GM19238 (cell line): ENCODE results near the gene ARHGAP6.

ENCODE experiments used
- DNase-seq: peaks from one replicate; pipeline ENCODE4 v3.0.0; 2011; ENCODE audit warnings: low spot score; ENCODE audit not compliant: insufficient read length

Gene ARHGAP6

DNA sequence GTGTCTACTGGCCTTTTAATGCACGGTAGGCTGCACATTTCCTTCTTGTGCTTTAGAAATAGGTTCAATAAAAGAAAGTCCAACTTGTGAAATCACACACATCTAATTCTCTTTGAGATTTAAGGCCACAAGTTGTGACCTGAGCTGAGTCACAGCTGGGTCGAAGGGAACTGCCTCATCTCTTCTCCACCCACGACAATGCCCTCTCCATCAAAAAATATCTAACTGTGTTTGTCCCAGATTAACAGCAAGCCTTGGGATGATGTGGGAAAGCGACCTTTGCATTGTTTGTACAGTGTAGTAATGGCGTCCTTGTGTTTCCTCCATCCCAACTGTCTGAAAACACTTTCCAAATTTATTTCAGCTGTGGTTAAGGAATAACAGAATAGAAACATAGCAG, 203.6 kb downstream of the ARHGAP6 start:
- no peak for DNase-seq

DNA sequence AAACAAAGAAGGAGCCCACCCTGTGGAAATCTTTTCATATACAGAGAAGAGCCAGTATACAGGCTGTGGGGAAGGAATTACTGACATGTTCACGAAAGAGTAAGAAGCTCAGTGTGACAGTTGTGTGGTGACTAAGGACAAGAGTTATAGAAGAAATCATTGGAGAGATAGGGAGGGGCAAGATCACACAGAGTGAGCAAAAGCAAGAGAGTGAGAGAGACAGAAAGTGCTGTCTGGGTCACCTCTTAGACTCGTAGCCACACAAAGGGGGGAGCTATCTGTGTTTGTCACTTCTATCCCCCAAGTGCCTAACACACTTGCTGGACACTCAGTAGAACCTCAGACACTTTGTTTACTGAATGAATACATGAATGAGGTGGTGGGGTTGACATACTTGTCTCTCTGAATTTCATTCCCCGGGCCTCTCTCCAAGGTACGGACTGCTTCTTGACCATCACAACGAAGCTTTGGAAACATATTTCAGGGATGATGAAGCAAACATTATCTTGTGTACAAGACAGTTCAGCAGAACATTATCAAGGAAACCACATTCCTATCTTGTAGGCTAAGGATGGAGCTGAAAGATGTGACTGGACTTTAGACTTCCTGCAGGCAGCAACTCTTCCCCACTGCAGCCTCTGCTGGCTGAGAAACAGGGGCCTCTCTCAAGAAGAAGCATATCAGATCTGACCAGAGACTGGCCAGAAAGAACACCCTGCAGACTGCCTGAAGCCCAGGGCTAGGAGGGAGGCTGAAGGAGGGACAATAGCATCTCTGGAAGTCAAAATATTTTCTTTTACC, 204.3 kb downstream of the ARHGAP6 start:
- DNase-seq = no peak

DNA sequence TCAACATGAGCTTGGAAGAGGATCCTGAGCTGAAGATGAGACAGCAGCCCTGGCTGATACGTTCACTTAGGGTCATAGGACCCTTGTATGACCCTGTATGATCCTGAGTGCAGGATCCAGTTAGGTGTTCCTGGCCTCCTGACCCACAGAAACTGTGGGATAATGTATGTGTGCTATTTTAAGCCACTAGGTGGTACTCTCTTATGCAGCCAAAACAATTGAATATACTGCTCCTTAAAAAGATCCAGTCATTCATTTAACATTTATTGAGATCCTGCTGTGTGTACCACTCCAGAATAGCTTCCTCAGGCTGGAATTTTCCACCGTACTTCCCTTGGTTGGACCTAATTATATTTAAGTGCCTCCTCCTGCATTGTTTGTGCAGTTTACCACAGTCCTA, 205.4 kb downstream of the ARHGAP6 start:
- DNase-seq = no peak

DNA sequence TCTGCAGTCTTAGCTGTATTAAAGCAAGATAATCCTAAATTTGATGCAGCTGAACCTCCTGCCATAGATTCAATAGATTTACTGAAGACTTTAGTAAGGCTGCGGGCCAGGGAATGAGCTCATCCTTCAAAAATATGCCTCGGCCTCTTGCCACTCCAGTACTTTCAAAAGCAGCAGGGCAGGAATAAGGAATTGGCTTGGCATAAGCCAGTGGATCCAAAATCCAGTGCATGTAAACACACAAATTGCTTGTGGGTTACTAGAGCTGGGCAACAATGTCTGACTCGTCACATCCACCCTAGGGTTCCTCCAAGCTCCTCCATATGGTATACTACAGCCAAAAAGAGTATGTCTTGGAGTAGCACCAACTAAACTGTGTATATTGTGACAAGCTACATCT, 207.6 kb downstream of the ARHGAP6 start:
- DNase-seq = no peak

DNA sequence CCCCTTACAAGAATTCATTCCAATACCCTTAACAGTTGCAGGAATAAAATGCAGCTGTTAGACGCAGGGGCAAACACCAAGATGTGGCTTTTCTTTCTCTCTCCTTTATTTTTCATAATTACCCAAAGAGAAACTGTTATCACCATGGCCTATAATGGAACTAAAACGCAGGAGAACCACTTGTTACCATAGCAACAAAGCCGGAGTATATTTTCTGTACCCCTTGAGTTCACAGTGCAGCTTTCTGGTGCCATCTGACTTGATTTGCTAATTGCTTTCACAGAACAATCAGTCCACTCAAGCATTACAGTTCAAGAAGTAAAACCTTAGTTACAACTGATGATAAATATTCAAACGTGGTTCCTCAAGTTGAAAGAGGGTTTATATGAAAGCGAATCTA, 214.6 kb downstream of the ARHGAP6 start:
- no peak for DNase-seq

DNA sequence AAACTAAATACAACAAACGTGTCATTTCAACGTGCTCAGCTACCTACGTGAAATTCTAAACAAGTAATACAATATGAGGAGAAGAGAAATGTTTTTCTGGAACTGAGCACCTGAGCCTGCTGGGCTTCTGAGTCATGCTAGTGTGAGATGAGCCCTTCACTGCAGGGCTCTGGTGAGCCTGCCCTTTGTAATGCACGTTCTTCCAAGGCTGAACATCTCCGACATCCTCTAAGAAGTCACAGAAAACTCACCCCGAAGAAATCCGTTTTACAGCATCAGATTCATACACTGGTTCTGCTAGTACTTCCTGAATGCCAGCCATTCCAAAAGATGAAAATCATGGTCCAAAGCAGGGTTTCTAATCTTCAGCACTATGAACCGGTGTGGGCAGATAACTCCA, 215.4 kb downstream of the ARHGAP6 start:
- DNase-seq = no peak

DNA sequence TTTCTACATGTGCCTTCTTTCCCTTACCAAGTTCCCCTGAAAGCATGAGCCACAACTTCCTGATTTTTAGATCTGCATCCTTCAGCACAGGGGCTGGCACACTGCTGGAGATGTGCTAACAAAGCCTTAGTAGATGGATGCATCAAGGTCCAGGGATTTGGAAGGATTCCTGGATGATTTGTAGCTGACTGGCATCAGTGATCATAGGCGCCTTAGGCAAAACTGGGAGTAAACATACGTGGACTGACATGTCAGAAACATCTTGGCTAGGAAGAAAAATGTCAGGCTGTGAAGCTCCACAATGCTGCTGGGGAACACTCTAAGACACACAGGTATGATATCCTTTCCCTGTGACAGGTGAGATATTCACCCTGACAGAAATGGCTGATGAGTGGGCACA, 216.1 kb downstream of the ARHGAP6 start:
- no peak for DNase-seq

DNA sequence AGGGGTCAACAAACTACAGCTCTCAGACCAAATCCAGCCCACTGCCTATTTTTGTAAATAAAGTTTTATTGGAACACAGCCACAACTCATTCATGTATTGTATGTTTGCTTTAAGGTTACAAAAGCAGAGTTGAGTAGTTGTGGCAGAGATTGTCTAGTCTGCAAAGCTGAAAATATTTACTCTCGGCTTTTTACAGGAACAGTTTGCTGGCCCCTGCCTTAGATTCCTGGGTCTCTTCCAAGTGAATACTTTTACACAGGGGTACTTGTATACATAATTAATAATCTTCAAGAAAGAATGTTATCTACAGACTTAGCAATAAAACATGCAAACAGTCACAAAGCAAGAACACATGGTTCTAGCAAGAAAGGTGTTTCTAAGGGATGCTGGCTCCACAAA, 218.3 kb downstream of the ARHGAP6 start:
- DNase-seq = no peak

DNA sequence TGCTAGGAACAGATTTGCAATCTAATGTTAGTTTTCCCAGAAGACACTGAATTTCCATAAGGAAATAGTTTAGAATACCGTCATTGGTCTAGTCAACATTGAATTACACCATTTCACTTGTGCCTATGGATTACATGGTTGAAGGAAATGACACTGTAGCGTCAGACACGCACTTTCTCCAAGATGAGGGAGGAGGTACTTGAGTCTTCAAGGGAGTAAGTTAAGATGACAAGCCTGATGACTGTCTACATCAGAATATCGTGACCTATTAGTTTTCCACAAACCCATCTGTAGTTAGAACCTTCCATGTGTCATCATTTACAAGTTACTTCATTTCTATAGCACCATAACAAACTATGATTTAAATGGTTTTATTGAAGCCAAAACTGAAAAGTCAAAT, 218.8 kb downstream of the ARHGAP6 start:
- DNase-seq = no peak

DNA sequence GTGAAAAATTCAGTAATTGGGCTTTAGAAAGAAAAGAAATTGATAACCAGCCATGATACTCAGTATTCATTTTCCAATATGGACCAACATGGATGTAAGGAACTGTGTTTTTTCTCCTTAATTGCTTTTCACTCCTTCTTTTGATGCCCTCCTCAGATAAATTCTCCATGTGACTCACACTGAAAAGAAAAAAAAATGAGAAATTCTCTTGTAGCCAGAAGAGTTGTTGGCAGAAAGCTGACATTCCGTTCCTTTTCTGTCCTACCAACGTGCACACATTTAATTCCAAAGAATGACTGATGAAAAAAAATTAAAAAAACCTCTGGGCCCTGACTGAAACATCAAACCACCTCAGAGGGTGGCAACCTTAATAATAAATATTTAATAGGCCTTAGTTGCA, 219.4 kb downstream of the ARHGAP6 start:
- DNase-seq = no peak

DNA sequence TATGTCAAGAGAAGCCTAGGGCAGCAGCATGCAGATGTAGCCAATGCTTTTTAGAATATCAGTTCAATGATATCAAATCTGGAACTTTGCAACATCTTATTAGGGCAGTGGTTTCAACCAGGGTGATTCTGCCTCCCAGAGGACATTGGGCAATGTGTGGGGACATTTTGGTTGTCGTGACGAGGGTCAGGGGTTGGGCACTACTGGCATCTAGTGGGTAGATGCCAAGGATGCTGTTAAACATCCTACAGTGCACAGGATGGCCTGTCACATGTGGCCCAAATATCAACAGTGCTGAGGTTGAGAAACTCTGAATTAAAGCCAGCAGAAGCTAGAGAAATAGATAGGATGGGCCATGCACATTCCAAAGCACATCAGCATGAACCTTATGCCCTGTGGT, 220.2 kb downstream of the ARHGAP6 start:
- no peak for DNase-seq

DNA sequence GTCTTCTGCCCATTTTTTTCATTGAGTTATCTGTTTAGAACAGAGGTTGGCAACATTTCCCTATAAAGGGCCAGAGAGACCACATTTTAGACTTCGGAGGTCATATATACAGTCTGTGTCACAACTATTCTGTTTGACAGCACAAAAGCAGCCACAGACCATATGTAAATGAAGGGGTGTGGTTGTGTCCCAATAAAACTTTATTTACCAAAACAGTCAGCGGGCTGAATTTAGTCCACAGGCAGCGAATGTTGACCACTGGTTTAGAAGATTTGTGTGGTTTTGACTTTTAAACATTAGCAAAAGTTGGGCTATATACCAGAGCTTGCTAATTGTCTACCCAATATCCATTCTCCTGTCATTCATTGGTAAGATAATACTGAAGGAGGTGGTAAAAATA, 221.7 kb downstream of the ARHGAP6 start:
- DNase-seq = no peak

DNA sequence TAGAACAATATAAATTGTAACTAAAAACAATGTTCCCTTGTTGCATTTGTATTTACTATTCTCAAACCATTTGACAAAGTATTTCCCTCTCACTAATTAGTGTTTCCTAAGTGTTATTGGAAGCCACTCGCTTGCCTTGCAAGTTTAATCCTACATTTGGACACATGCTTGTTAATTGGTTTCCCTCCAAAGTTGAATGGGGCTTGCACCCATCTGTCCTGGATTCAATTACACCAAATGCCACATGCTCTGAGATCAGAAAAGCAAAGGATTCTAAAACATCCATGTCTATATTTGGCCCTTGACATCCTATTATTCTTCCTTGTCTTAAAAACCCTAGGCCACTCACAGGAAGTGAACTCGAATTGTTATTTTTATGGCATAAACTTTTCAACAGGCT, 225.9 kb downstream of the ARHGAP6 start:
- DNase-seq = no peak

DNA sequence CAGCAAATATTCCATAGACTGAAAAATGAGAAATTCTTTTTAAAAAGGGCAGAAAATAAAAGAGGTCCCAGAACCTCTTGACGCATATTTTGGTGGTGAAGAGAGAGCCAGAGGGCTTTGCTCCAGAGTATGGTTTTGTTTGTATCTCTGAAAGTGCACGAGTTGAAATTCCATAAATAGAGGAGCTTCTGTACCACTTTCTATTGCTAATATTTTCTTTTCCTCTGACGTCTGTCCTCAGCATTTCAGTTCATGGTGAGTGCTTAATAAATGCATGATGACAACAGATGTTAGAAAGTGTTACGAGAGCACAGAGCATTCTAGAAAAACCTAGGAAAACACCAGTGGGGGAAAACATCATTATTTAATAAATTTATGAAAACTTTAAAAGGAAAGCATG, 227.0 kb downstream of the ARHGAP6 start:
- DNase-seq = no peak

DNA sequence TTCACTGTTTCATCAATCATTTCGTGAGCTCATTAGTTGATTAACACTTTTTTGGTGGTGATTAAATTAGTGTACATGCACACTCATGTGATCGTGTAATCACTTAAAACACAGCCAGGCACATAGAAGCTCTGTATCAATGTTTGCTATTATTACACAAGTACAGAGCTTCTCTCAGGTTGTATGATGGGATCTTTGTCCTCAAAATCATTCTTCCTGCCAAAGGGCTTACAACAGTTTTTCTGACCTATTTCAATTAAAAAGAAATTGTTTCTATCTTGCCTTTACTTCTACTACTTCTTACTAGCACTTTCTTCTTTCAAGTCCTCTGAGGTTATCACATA, 227.4 kb downstream of the ARHGAP6 start:
- DNase-seq = no peak

DNA sequence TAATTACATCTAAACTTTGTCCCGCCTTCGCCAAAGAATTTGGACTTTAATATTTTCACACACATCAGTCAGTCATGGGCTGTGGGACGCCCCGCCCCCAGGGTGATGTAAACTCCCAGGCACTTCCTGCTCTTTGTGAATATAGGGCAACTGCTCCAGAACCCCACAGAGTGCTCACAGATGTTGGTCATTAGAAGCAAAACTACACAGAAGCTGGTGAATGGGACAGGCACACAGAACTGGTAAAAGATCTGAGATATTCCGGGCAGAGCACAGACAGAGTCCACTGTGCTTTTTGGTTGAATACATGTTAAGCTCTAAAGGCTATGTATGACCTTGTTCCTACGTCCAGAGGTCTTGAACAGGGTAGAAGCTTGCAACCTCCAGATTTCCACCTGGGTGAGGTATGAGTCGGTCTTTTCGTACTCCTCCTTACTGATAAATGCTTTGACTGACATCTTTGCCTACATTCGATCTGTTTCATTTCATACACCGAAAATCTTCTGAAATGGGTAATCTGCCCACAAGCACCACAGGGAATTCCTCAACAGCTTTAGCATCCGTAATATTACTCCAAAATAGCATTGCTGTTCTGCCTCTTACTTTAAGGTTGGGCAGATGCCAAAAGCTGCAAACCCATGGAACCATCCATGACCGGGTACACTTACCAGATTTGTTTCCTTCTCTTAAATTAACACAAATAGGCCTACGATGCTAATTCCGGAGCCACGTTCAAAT, 227.9 kb downstream of the ARHGAP6 start:
- no peak for DNase-seq

DNA sequence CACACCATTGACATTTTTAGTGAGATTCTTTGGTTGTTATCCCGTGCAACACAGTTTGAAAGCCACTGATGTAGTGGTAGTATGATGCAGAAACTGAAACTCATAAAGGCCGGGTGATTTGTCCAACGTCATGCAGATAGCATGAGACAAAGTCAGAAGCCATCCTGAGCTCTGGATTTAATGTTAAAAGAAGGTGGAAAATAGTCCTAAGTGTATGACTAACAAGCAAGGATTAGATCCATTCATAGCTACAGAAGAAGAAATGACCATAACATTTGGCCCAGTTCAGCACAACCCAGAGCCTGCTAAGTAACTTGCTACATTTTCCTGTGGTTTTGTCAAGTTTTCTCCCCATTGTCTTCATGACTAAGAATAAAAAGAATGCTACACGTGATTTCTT, 230.2 kb downstream of the ARHGAP6 start:
- DNase-seq = no peak

DNA sequence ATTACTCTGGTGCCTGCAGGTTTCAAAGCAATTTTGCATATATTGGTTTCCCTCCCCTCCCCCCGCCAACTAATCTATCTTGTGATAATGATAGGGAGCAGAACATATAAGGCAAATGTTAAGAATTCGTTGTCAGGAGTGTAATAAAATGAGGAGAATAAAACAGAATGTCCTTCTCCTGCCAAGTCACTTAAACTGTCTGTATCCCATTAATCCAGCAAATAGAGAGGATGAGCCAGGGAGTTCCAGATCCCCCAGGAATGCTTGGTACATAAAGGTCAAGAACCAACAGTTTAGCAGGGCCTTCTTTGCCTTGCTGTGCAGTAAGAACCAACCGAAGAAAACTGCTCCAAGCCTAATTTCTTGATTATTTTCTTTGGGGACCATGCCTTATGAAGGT, 231.1 kb downstream of the ARHGAP6 start:
- DNase-seq = no peak

DNA sequence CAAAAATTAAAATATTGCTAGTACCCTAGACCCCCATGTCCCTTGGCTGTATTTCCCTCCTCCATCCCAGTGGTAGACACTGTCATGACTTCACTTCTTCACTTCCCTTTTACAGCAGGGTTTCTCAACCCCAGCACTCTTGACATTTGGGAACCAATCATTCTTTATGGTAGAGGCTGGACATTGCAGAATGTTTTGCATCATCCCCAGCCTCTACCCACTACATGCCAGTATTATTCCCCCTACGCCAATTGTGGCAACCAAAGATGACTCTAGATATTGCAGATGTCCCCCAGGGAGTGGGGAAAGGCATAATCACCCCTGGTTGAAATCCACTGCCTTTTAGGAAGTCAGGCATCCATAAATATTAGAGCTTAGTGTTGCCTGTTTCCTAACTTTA, 233.9 kb downstream of the ARHGAP6 start:
- DNase-seq = no peak

DNA sequence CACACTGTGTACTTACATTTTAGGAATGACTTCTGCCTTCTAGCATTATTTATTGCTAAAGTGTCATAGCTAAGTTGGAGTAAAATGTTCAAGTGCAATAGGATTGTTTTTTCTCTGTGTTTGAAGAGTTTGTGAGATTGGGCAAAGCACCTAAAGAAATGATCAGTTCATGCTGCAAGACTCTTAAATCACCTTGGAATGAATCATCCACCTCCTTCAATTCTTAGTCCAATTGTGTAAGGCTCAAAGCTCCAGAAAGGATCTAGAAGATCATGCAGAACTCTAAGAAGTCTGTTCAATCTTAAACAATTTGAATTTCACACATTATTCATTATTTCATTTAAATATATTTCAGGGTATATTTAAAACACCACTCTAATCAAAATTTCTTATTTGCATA, 235.4 kb downstream of the ARHGAP6 start:
- DNase-seq = no peak

DNA sequence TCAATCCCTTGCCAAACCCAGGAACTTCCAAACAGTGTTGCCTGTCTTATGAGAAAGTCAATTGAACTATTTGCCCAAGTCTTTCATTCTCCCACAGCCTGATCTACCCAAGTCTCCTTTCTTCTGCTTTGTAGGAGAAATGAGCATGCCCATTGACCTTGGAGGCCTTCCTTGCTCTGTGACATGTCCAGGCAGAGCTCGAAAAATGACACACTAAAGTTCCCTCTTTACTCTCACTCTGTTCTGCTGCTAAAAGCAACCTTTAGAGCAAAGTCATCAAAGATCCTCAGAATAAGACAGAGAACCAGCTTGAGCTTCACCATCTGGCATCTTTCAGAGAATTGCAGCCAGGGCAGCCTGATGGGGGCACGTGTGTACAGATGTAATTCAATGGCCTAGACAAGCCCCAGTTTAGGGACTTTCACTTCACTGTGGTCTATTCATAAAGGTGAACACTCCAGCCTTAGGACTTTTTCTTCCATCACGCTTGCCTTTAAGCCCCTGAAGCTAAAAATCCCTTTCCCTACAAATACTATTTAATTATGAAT, 236.1 kb downstream of the ARHGAP6 start:
- DNase-seq = no peak

DNA sequence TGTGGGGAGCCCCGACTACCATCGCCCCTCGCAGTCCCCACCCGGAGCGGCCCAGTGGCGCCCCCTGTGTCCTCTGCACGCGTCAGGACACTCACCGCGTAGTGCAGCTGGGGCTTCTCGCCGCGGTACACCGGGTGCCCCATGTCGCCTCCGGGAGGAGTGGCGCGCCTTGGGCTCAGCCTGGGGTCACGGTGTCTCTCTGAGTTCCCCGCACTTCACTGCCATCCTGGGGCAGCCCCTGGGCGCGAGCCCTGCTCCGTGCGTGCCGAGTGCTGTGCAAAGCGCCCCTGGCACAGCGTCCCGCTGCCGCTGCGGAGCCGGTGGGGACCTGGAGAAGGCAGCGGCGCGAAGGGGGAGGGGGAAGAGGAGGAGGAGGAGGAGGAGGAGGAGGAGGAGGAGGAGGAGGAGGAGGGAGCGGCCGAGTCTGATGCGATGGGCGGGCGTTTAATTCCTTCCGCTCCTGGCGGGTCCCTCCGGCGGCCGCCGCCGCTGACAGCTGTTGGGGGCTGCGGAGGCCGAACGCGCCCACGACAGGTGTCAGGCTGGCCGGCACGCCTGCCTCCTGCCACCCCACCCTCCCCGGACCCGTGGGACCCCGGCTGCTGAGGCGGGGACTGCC, 238.2 kb downstream of the ARHGAP6 start:
- no peak for DNase-seq
